Natural killer cell (primary cell): Measurements from ENCODE around the gene LIN7B. TPM values are rescaled to one million over a fixed set of nuclear protein-coding genes. Genes with fewer than 3 reads are reported as not detected.

Source experiments
- ATAC-seq, 3 donors: fragments of 150-1000 bp in 2 of 3; fragments of 200-7000 bp in 1 of 3; cut with Tn5 transposase; 1 replicate in 1 of 3; 2 replicates in 2 of 3; pipeline ENCODE4 v1.10.0; 2021; ENCODE audit warnings: mild to moderate bottlenecking in 2 of 3, moderate library complexity in 2 of 3
- DNase-seq, 2 donors: peaks; one replicate each; pipeline versions ENCODE4 v3.0.0 to v3.0.0-alpha.2; 2013 to 2021; ENCODE audit warnings: mixed read lengths in 1 of 2
- H3K27ac ChIP-seq: one replicate; pipeline ENCODE4 v1.5.1; 2013; ENCODE audit warnings: mild to moderate bottlenecking, low read length
- H3K27me3 ChIP-seq: one replicate; pipeline ENCODE4 v1.6.1; 2013; ENCODE audit warnings: low read length; ENCODE audit not compliant: control insufficient read depth, insufficient read depth
- H3K36me3 ChIP-seq: one replicate; pipeline ENCODE4 v1.6.1; 2013; ENCODE audit warnings: low read length; ENCODE audit not compliant: control insufficient read depth, insufficient read depth
- H3K4me1 ChIP-seq: one replicate; pipeline ENCODE4 v1.6.1; 2013; ENCODE audit warnings: low read length; ENCODE audit not compliant: control insufficient read depth, insufficient read depth
- H3K4me3 ChIP-seq: one replicate; pipeline ENCODE4 v1.5.1; 2013; ENCODE audit warnings: low read length
- H3K9me3 ChIP-seq: one replicate; pipeline ENCODE4 v1.6.1; 2013; ENCODE audit warnings: low read length; ENCODE audit not compliant: control insufficient read depth, insufficient read depth
- H3K27ac Mint-ChIP-seq, 2 donors: one replicate each; pipeline ENCODE4 v1.8.0; 2022; ENCODE audit warnings: mild to moderate bottlenecking in 2 of 2, mixed read lengths in 2 of 2, moderate library complexity in 1 of 2
- H3K27me3 Mint-ChIP-seq, 2 donors: one replicate each; pipeline ENCODE4 v1.8.0; 2022; ENCODE audit warnings: low read depth in 2 of 2, mixed read lengths in 2 of 2
- H3K36me3 Mint-ChIP-seq: one replicate; pipeline ENCODE4 v1.8.0; 2022; ENCODE audit warnings: mixed read lengths
- H3K4me1 Mint-ChIP-seq, 2 donors: one replicate each; pipeline ENCODE4 v1.8.0; 2022; ENCODE audit warnings: mixed read lengths in 2 of 2
- H3K4me3 Mint-ChIP-seq: one replicate; pipeline ENCODE4 v1.8.0; 2022; ENCODE audit warnings: mild to moderate bottlenecking, moderate library complexity, mixed read lengths
- H3K9me3 Mint-ChIP-seq, 2 donors: one replicate each; pipeline ENCODE4 v1.8.0; 2022; ENCODE audit warnings: mixed read lengths in 2 of 2
- WGBS: methylation state at CpG from one replicate; pipeline ENCODE4 v1.1.7; 2013; ENCODE audit warnings: missing lambda C conversion rate; ENCODE audit not compliant: insufficient coverage; 5-methylcytosine and 5-hydroxymethylcytosine counted together
- intact Hi-C: fragments of 100-400 bp; cut with micrococcal nuclease; formaldehyde crosslinking; loops from one replicate; pipeline ENCODE4 v1.14.2; 2022
- total RNA-seq, 4 donors: library from RNA; stranded (reverse); fragments of 120-200 nt in 1 of 4; gene quantifications; one replicate each; pipeline versions ENCODE4 v1.2.3 to v1.2.4, GENCODE V29; 2013 to 2022
- TF ChIP-seq, protein P1 (sequence below): fragments of 200-600 bp; IDR thresholded peaks from one replicate; pipeline ENCODE4 v1.8.0; 2022; ENCODE audit warnings: antibody characterized with exemption

LIN7B gene, protein sequence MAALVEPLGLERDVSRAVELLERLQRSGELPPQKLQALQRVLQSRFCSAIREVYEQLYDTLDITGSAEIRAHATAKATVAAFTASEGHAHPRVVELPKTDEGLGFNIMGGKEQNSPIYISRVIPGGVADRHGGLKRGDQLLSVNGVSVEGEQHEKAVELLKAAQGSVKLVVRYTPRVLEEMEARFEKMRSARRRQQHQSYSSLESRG
- 1 to 10 TPM; 6.2 to 8.8 (median 6.5) TPM for total RNA-seq
- total RNA-seq (2013) = 5.0 TPM

DNA sequence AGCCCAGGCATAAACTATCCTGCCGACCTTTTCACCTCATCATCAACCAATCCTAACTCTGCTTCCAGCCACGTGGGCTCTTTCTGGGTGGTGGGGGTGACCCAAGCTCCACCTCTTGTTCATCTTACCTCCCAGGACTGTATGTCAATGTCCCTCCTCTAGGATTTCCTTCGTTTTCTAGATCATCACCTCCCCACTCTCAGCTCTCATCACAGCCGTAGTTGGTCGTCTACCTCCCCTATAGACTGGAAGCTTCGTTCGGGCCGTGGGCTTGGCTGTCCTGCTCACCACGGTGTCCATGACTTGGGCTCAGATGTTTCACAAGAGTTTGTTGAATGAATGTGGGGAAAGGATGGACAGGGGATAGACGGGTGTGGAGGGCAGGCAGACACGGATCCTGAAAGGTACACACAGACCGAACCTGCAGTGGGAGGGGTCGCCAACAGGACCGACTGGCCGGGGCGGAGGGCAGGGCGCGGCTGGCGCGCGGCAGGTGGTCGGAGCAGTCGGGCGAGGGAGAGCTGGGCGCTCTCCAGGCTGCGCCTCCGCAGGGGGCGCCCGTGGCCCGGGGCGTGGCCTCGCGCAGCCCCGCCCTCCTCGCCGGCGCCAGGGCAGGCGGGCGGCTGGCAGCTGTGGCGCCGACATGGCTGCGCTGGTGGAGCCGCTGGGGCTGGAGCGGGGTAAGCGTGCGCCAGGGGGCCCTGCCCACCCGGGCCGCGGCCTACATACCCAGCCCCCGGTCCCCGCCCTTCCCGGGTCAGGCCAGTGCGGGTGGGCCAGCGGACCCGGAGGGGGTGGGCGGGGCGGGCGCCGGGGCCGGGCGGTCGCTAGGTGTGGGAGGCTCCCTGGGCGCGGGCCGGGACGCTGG is at the start of gene LIN7B:
LIN7B (plus strand) TSS at position 609 of the 868 bp plus-strand sequence; CDS start at position 644, 35 bp downstream.
- Mint-ChIP-seq H3K36me3 (no peaks in the 10 kb centered on the region), H3K4me3 (peak within 1 kb of the TSS; percentile 89), H3K4me1 (peaks cover 24 to 45% of the 10 kb centered on the region in 2 donors), H3K9me3 (no peaks in the 10 kb centered on the region), H3K27me3 (no peaks in the 10 kb centered on the region), H3K27ac (peak within 1 kb of the TSS in 1 of 2 donors; percentile 86)
- ATAC-seq (peak; percentile 60 to 80 (median 67)), DNase-seq (peak; percentile 84 to 92)
- intact Hi-C loops = no loop called here
- peaks cover 30% of the 10 kb centered on the region for H3K4me1 ChIP-seq
- H3K4me3 ChIP-seq = peak within 1 kb of the TSS; percentile 53
- no peaks in the 10 kb centered on the region for H3K36me3 ChIP-seq
- H3K27me3 ChIP-seq = no peaks in the 10 kb centered on the region
- under 1% methylated on average over 65 of the region's 66 CpGs for WGBS
- no peak within 1 kb of the TSS for H3K27ac ChIP-seq
- H3K9me3 ChIP-seq = no peaks in the 10 kb centered on the region
- TF ChIP-seq, protein P1, sequence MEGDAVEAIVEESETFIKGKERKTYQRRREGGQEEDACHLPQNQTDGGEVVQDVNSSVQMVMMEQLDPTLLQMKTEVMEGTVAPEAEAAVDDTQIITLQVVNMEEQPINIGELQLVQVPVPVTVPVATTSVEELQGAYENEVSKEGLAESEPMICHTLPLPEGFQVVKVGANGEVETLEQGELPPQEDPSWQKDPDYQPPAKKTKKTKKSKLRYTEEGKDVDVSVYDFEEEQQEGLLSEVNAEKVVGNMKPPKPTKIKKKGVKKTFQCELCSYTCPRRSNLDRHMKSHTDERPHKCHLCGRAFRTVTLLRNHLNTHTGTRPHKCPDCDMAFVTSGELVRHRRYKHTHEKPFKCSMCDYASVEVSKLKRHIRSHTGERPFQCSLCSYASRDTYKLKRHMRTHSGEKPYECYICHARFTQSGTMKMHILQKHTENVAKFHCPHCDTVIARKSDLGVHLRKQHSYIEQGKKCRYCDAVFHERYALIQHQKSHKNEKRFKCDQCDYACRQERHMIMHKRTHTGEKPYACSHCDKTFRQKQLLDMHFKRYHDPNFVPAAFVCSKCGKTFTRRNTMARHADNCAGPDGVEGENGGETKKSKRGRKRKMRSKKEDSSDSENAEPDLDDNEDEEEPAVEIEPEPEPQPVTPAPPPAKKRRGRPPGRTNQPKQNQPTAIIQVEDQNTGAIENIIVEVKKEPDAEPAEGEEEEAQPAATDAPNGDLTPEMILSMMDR = peak; percentile 76

DNA sequence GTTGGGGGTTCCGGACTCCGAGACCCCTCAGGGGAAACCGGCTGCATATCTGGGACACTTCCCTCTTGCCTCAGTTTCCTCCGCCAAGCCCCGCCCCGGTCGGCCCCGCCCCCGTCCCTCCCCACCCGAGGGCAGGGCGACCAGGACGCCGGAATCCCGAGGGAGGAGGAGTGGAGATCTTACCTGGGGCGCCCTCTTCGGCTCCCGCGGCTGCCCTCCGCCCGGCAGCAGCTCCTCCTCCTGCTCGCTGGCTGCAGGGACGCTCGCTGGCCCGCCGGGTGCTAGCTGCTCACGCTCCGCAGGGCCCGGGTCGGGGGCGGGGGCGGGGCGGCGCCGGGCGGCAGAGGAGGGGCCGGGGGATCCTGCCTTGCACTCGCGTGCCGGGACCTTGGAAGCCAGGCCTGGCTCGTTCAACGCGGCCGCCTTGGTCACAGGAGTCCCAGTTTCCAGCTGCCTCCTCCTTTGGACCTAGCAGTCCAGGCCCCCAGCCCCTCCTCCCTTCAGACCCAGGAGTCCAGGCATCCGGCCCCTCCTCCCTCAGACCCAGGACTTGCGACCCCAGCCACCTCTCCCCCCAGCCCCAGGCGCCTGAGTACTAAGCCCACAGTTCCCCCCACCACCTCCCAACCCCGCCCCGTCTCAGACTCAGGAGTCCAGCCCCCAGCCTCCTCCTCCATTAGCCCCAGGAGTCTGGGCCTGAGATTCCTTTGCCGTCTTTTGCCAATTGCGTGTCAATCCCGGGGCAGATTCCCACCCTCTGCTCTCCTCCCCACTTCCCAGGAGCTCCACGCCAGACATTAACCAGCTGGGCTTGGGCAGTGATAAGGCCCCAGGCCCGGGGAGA is 49.2 kb upstream of the LIN7B start, which contains the start of gene NTF4:
NTF4 (minus strand) TSS at position 51 of the 844 bp plus-strand sequence. CDS start 2,821 bp downstream, outside the sequence.
- no peaks in the 10 kb centered on the region for H3K9me3 ChIP-seq
- 6% methylated on average over 52 of the region's 53 CpGs for WGBS
- Mint-ChIP-seq H3K4me3 (no peak within 1 kb of the TSS), H3K9me3 (no peaks in the 10 kb centered on the region), H3K27ac (no peak within 1 kb of the TSS), H3K4me1 (no peaks in the 10 kb centered on the region), H3K36me3 (no peaks in the 10 kb centered on the region), H3K27me3 (peaks cover 46 to 51% of the 10 kb centered on the region in 2 donors)
- intact Hi-C loops = no loop called here
- peaks cover 8% of the 10 kb centered on the region for H3K27me3 ChIP-seq
- no peak within 1 kb of the TSS for H3K4me3 ChIP-seq
- H3K36me3 ChIP-seq = no peaks in the 10 kb centered on the region
- no peak within 1 kb of the TSS for H3K27ac ChIP-seq
- TF ChIP-seq, protein P1 = no peak
- no peak for DNase-seq
- peak in 1 of 3 donors; percentile 26 for ATAC-seq
- no peaks in the 10 kb centered on the region for H3K4me1 ChIP-seq

DNA sequence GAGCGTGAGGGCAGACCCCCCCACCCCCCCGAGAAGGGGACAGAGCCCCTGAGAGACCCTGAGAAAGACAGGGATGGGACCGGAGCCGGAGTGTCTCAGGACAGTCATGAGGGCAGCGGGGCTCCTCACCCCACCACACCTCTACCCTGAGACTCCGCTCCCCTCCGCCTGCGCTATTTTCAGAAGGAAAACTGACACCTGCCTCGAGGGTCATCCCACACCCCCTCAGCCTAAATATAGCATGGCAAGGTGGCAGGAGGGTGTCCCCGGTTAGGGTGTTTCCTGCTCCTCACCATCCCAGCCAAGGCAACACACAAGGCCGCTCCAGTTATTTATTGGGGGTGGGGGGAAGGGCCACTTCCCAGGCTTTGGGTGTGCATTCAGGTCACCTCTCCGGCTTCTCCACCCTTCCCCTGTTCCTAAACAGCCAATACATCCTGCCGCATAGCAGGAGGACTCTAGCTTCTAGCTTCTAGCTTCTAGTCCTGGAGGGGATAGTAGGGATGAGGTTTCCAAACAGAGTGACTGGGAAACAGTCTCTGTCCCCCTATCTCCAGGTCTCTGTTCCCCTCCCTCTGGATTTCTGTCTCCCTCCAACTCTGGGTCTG is 48.2 kb upstream of the LIN7B start:
- Mint-ChIP-seq H3K27me3 (peaks cover 47 to 53% of the 10 kb centered on the region in 2 donors), H3K27ac (no peak overlapping the region), H3K4me1 (no peaks in the 10 kb centered on the region), H3K4me3 (no peak overlapping the region), H3K36me3 (no peaks in the 10 kb centered on the region), H3K9me3 (no peaks in the 10 kb centered on the region)
- Histone ChIP-seq H3K4me3 (no peak overlapping the region), H3K9me3 (no peaks in the 10 kb centered on the region), H3K27me3 (peaks cover 11% of the 10 kb centered on the region), H3K36me3 (no peaks in the 10 kb centered on the region), H3K4me1 (no peaks in the 10 kb centered on the region), H3K27ac (no peak overlapping the region)
- intact Hi-C loops = no loop called here
- TF ChIP-seq, protein P1 = no peak
- 63% methylated on average over 8 of the region's 13 CpGs for WGBS
- no peak for DNase-seq
- no peak for ATAC-seq
